ENCODE results near the gene SLC9A1.

The SLC9A1 gene

DNA sequence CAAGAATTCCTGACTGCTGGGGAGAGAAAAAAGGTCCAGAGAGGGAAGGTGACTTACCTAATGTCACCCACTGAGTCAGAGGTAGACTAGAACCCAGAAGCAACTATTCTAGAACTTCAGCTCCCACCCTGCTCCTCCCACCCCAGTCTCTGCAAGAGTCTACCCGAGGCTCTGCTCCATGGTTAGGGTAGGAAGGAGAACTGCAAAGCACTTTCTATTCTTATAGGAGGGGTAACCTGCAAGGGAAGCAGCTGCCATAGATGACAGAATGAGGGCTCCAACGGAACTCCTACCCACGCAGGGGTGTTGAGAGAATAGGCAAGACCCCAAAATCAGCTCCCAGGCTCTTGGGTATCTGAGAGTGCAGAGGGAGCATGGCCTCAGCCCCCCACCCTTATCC, 4.3 kb downstream of the SLC9A1 start:
- DNase-seq (ENCODE audit: low read depth, low spot score) = no peak

GRCh38 chr1:27150183-27150582, 4.7 kb downstream of the SLC9A1 start:
- no peak for DNase-seq (ENCODE audit: low read depth, low spot score)

- no peak for DNase-seq (ENCODE audit: low read depth, low spot score)
These were observed 5.2 kb downstream of the SLC9A1 start for GRCh38 chr1:27149762-27150113.

DNA sequence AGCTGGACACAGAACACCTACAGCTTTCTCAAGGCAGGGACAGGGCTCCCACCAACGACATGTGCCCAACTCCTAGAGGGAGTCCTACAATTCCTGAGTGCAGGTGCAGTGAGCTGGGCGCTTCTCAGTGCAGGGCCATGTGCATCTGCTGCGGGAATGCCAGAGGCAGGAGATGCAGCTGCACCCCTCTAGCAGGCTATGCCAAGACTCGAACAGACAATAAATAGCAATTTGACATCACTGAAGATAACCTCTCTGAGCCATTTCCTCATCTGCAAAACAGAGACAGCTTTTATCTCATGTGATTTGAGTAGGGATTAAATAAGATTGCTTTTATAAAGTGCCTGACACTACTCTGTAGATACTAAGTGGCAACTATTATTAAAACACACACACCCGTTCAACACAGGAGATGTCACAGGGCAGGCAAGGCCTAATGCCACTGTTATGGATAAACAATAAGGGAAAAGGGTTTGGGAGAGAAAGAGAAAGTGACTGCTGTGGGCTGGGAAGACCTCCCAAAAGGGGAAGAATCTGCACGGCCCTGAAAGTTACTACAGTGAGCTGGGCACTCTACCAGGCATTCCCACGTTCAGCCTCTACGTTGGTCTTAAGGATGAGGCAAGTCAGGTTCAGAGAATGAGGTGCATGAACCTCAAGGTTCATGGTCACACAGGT, 5.7 kb downstream of the SLC9A1 start:
- DNase-seq (ENCODE audit: low read depth, low spot score) = no peak

- no peak for DNase-seq (ENCODE audit: low read depth, low spot score)
These were observed 6.3 kb downstream of the SLC9A1 start for GRCh38 chr1:27148591-27148990.

DNA sequence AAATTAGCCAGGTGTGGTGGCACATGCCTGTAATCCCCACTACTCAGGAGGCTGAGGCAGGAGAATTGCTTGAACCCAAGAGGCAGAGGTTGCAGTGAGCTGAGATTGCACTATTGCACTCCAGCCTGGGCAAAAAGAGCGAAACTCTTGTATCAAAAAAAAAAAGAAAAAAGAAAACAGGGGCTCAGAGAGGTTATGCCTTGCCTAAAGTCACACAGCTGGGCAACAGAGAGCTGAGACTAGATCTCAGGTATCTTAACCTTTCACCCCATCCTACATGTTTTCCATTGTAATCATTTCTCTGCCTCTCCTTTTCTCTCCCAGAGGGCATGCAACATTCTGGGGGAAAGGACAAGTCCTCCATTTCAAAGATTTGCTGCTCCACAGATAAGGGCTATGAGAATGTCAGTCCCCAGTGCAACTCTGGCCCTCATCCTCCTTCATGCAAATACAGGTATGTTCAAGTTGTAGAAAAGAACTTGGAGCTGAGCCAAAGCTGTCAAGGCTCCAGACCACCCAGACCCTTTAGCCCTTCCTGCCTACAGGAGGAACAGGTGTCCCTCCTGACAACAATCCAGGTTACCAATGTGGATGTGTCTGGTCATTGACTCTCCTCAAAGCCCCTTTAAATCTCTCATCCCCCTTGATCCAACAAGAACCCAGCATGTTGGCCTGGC, 6.9 kb downstream of the SLC9A1 start:
- no peak for DNase-seq (ENCODE audit: low read depth, low spot score)

DNA sequence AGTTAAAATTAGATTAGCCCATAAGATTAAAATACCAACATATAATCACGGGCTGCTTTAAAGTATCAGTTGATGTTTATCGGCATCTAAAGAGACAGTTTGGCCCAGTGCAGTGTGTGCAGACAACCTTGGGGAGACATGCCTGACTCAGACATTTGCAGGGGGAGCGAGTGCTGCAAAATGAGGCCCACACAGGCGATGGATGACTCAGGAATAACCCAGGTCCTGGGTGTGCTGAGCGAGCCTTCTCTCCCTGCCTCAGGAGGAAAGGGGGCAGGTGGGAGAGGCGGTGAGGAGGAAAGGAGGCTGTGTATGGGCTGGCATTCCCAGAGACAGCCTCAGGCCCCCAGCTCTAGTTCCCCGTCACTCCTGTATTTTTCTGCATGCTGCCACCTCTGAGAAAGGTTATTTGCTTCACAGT, 9.0 kb downstream of the SLC9A1 start:
- DNase-seq (ENCODE audit: low read depth, low spot score) = no peak

DNA sequence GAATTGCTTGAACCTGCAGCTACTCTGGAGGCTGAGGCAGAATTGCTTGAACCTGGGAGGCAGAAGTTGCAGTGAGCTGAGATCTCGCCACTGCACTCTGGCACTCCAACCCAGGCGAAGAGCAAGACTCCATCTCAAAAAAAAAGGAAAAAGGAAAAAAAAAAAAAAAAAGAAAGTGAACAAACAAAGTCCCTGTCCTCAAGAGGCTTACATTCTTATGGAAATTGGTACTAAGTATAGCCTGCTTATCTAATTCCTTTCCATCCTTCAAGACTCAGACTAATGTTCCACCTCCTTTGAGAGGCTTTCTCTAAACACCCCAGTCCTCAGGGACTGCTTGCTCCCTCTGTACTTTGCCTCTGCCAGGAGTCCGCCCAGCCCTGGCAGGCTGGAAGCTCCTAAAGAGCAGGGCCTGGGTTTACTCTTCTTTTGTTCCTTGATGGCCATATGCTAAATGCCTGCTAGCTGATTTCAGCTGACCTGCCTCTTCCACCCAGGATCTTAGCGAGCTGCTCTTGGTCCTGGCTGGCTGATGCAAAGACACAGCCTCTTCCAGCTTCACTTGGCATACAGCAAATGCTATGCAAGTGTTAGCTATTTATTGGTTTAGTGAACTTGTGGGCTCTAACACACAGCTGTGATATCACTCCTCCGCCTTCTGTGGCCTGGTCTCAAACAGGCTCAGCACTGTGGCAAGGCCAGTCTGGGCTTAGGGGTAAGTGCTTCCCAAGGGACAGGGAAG, 9.8 kb downstream of the SLC9A1 start:
- DNase-seq (ENCODE audit: low read depth, low spot score) = no peak

- no peak for DNase-seq (ENCODE audit: low read depth, low spot score)
These were observed 10.7 kb downstream of the SLC9A1 start for GRCh38 chr1:27144049-27144748.

GRCh38 chr1:27143401-27143800, 11.5 kb downstream of the SLC9A1 start:
- DNase-seq (ENCODE audit: low read depth, low spot score) = no peak

GRCh38 chr1:27142464-27142863, 12.5 kb downstream of the SLC9A1 start:
- no peak for DNase-seq (ENCODE audit: low read depth, low spot score)

- no peak for DNase-seq (ENCODE audit: low read depth, low spot score)
These were observed 13.5 kb downstream of the SLC9A1 start for GRCh38 chr1:27141266-27142003.

GRCh38 chr1:27139980-27140379, 14.9 kb downstream of the SLC9A1 start:
- no peak for DNase-seq (ENCODE audit: low read depth, low spot score)

- DNase-seq (ENCODE audit: low read depth, low spot score) = no peak
These were observed 16.0 kb downstream of the SLC9A1 start for GRCh38 chr1:27138927-27139326.

- no peak for DNase-seq (ENCODE audit: low read depth, low spot score)
These were observed 16.6 kb downstream of the SLC9A1 start for GRCh38 chr1:27138368-27138767.

DNA sequence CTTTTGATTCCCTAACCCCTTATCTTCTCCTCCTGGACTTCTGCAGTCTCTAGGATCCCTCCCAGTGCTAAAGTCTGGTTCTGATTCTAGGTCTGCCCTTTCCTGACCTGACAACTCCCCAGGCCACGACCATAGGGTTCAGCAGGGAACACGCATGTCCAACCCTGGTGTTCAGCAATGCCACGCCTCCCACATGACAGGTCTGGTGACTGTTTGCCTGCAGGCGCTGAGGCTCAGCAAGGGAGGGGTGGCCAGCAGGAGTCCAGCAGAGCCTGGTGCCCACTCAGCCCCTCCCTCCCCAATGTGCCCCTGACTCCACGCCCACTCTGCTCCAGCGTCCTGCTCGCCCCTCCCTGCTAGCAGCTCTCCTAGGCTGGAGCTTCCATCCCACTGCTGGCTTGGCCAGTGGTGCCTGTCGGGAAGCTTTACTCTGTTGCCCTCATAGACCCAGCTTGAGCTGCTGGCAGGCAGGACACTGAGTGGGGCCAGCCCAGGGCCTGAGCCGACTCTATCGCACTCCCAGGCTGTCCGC, 17.3 kb downstream of the SLC9A1 start:
- no peak for DNase-seq (ENCODE audit: low read depth, low spot score)

GRCh38 chr1:27136998-27137542, 17.9 kb downstream of the SLC9A1 start:
- DNase-seq (ENCODE audit: low read depth, low spot score) = peak; percentile 62

GRCh38 chr1:27136236-27136551, 18.7 kb downstream of the SLC9A1 start:
- no peak for DNase-seq (ENCODE audit: low read depth, low spot score)

DNA sequence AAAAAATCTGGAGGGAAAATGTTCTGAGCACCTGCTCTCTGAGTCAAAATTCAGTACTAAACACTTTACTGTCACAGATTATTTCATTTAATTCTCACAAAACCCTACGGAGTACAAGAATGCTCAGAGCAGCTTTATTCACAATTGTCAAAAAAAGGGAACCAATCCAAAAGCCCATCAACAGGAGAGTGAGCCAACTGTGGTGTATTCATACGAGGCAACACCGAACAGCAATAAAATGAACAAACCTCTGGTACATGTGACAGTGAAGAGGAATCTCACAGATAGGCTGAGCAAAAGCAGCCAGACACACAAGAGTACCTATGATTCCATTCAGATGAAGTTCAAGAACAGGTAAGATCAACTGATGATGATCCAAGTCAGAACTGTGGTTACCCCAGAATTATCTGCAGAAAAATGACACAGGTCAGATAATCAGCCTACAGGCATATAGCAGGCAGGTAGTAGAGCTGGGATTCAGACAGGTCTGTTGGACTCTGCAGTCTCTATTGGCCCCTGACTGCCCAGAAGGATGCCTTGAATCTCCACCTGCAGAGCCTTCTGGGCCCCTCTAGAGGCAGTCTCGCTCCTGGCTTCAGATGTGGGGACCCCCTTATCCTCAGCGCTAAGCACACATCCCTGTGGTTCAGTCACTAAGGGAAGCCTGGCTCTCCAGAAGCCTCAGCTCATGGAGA, 19.2 kb downstream of the SLC9A1 start:
- DNase-seq (ENCODE audit: low read depth, low spot score) = no peak

- DNase-seq (ENCODE audit: low read depth, low spot score) = no peak
These were observed 20.9 kb downstream of the SLC9A1 start for GRCh38 chr1:27133991-27134390.

- no peak for DNase-seq (ENCODE audit: low read depth, low spot score)
These were observed 21.8 kb downstream of the SLC9A1 start for GRCh38 chr1:27133158-27133557.
